Mammary microvascular endothelial cell (primary cell): Measurements from ENCODE around the gene SPNS2. TPM values are rescaled to one million over a fixed set of nuclear protein-coding genes. Genes with fewer than 3 reads are reported as not detected.

Experiments
- total RNA-seq: library from RNA; depleted of rRNA; stranded (reverse); fragments of >200 nt; gene quantifications from 2 replicates; pipeline ENCODE4 v1.2.3, GENCODE V29; 2015

Gene SPNS2
- 69.0 and 75.5 TPM in 2 replicates for total RNA-seq

GRCh38 chr17:4498461-4499397 is at the start of gene SPNS2:
TSS of gene SPNS2 (plus strand) at chr17:4498881. CDS start at chr17:4499048, 167 bp downstream.

GRCh38 chr17:4554997-4555799 is 56.5 kb downstream of the SPNS2 start, which contains the start of gene MYBBP1A:
TSS of gene MYBBP1A (minus strand) at chr17:4555384. CDS start at chr17:4555324, 60 bp downstream.

GRCh38 chr17:4560421-4560820 is 61.7 kb downstream of the SPNS2 start, which contains the start of gene GGT6:
TSS of gene GGT6 (minus strand) at chr17:4560577. CDS start at chr17:4560521, 56 bp downstream.

GRCh38 chr17:4584101-4584916 is 85.6 kb downstream of the SPNS2 start, which contains the start of gene SMTNL2:
TSS of gene SMTNL2 (plus strand) at chr17:4584529. CDS start at chr17:4584606, 77 bp downstream.

Other genes starting within 250 kb of the SPNS2 start
- 17.1 and 21.7 TPM in 2 replicates for gene ANKFY1, start 234.9 kb upstream of the SPNS2 start, total RNA-seq
- gene UBE2G1, start 132.2 kb upstream of the SPNS2 start, total RNA-seq = 48.5 and 51.8 TPM in 2 replicates
- 0.93 and 0.98 TPM in 2 replicates for gene SPNS3, start 64.9 kb upstream of the SPNS2 start, total RNA-seq
- 85.0 and 85.7 TPM in 2 replicates for gene MYBBP1A, start 56.5 kb downstream of the SPNS2 start, total RNA-seq
- not detected in 2 replicates for gene GGT6, start 61.7 kb downstream of the SPNS2 start, total RNA-seq
- gene SMTNL2, start 85.6 kb downstream of the SPNS2 start, total RNA-seq = 0.20 TPM in 1 of 2 replicates, not detected in the other
- not detected in 2 replicates for gene ALOX15, start 142.8 kb downstream of the SPNS2 start, total RNA-seq
- gene PELP1, start 205.3 kb downstream of the SPNS2 start, total RNA-seq = 38.2 and 40.3 TPM in 2 replicates
- gene ARRB2, start 211.8 kb downstream of the SPNS2 start, total RNA-seq = 15.3 and 18.1 TPM in 2 replicates
- 27.3 and 31.6 TPM in 2 replicates for gene MED11, start 232.5 kb downstream of the SPNS2 start, total RNA-seq
- gene ZMYND15, start 241.0 kb downstream of the SPNS2 start, total RNA-seq = 0.07 and 0.10 TPM in 2 replicates
- 10.3 and 11.9 TPM in 2 replicates for gene CXCL16, start 241.0 kb downstream of the SPNS2 start, total RNA-seq